GM19455 (cell line): ENCODE results near the gene NPBWR2.

Source experiments
- ATAC-seq: cut with Tn5 transposase; IDR thresholded peaks from one replicate; pipeline ENCODE4 v1.9.1; 2021; ENCODE audit not compliant: unreplicated experiment

The NPBWR2 gene

DNA sequence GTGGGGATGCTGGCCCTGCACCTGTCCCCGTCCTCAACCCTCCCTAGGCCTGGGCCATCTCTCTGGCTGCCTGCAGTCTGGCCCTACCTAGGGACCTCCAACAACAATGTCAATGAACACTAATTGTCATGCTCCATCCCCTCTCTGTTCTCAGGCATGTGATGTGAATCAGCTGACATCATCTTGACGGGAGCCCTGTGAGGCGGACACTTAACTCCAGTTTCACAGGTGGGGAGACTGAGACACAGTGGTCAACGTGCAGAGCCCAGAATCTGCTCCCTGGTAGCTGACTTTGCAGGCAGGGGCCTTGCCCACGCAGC lies 45.1 kb downstream of the NPBWR2 start:
- no peak for ATAC-seq

DNA sequence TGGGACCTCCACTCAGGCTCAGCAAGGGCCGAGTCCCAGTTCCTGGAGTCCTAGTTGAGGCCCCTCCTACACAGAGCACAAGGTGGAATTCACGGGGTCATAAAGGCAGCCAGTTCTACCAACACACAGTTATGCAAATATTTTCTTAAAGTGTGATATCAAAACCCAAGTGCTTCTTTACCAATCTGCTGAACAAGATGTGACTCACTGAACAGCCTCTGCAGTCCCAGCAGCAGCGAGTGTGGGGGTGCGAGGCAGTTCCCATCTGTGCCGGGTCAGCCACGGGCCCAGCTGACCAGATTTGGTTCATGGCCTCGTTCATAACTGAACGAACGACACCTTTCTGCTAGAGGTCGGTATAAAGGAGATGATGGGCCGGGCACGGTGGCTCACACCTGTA lies 48.8 kb downstream of the NPBWR2 start:
- ATAC-seq: no peak

DNA sequence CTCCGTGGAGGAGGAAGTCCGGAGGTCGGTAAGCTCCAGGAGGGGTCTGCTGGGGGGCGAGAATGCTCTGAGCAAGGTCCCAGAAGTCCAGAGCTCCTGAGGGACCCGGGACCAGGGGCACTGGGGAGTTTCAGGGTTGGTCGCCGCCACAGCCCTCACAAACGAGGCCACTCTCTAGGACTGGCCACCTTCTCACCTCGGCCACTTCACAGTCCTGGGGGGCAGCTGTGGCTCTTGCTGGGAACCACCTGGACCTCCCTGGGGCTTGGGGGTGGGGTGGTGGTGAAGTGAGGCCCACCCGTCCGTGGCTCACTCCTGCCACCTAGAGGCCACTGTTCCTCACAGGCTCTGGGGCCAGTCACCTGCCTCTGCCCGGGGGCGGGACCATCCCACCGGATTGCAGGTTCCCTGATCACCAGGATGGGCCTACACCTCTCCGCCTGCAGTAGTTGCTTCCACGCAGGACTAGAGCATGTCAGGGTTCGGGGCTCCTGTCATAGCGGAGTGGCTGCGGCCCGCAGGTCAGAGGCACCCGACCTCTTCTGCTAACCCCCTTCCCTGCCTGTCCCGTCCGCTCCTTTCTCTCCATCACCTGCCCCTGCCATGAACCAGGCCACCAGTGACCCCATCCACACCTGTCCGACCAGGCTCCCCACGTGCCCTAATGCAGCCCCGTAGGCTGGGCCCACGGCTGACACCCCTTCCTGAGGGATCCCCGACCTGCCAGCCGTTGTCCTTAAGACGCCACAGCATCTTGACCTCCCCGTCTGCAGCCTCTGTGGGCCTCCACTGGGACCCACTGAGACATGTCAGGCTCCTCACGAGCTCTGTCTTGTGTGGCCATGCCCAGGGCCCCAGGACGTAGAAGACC lies 49.5 kb downstream of the NPBWR2 start:
- no peak for ATAC-seq

DNA sequence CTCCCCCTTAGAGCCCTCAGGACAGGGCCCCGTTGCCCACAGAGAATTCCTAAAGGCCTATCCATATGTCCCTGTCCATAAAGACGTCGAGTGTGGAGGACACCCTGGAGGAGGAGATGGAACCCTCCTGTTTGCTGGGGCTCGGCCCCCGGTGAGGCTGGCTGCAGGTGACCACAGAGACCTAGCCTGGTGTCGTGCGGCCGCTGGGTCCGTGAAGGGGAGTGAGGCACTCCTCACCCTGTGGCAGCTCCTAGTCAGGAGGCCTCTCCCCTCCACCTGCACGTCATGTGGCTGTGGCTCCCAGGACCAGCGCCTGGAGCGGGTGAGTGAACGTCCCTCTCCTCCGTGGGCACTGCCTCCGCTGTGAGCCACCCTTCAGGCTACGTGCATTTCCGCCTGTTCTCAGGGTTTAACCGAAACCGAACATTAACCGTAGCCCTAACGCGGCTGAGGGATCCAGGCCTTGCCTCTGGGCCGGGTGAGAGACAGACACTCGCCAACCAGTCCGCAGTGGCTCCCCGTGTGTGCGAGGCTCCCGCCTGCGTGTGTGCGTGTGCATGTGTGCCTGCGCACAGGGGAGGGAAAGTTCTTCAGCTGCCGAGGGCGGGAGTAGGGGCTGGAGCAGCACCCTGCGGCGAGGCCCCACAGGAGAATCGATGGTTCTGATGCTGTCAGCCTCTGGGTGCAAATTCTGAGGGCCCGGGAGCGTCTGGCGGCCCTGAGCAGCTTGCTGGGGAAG lies 50.3 kb downstream of the NPBWR2 start:
- no peak for ATAC-seq

DNA sequence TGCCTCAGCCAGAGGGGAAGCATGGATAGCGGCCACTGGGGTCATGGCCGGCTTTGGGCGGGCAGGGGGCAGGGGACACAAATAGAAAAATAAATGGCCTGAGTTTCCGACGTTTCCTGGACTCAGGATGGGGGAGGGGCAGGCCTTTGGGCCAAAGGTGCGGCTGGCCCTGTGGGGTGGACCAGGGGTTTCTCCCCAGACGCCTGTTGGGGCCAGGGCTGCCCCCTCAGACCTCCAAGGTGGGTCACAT lies 50.8 kb downstream of the NPBWR2 start:
- no peak for ATAC-seq

DNA sequence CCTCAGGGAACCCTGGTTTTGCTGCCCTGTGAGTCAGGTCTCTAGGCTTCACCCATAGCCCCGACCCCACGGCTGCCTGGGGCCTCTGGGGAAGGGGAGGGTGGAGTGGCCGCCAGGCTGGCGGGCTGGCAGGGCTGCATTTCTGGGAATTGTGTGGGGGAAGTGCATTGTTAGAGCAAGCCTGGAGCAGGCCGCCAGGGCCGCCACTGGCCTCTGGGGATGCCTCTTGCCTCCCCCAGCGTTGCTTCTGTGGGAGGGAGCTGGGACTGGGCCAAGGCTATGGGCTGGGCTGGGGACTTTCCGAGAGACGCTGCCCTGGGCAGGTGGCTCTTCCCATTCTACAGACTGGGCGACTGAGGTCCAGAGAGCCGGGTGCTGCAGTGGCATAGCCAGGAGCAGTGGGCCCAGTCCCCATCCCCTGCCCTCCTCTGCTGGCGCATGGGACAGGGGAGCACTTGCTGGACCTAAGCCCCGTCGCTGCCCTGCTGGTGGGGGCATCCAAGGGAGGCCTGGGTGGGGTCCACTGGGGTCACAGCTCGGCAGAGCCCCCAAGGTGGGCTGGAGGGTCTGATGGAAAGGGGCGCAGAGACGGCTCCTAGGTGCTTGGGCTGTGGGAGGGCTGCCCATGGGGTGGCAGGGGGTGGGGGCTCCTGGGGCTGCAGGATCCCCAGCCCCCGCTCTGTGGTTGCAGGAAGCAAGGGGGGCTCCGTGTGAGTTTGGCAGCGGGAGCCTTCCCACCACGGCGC lies 51.3 kb downstream of the NPBWR2 start:
- no peak for ATAC-seq

DNA sequence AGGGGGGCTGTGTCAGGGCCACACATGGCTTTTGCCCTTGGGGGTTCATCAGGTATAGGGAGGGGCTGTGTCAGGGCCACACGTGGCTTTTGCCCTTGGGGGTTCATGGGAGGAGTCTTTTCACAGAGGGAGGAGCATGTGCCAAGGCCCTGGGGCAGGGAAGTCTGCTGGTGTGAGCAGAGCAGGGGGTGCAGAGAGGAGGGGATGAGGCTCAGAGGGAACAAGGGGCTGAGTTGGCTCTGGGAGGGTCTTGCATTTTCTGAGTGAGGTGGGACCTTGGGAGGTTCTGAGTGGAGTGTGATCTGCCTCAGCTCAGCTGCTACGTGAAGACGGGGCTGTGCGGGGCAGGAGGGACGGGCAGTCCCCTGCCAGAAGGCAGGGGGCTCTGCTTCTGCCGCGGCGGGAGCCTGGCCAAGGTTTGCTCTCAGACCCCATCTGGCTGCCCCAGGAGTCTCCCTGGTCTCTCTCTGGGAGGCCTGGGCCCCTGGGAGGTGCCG lies 51.9 kb downstream of the NPBWR2 start:
- no peak for ATAC-seq

DNA sequence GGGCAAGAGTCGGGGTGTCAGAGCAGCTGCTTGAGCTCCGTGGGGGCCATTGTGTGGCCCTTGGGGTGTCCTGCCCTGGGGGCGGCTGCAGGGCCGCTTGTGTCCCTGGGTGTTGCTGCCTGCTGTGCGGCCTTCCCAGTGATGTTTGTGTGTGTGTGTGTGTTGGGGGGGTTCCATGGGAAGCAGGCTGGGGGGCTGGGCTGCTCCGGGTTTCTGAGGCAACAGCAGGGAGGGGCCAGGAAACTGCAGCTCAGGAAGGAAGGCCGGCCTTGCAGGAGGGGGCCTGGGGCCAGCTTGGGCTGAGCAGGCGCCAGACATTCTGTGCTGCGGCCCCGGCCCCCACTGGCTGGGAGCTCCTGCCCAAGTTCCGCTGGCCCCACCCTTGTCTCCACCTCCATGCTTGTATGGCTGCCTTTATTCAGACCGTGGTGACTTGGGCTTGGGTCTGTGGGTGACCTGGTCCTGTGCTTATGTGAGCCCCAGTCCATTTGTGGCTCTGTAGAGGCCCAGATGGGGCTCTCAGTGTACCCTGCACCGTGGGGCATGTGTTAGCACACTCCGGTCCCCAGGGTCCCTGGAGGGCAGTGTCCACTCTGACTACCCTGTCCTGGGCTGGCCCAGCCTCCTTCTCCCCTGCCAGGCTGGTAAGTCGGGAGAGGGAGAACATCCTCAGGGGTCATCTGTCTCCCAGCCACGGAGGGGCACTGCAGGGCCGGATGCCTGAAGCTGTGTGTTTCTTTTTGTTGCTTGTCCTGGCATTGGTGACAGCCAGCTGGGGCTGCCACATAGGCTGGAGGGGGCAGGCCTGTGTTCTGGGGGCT lies 53.3 kb downstream of the NPBWR2 start:
- ATAC-seq: no peak
